GM21737 (cell line): ENCODE results near the gene GDF7.

Experiments used
- ATAC-seq: cut with Tn5 transposase; IDR thresholded peaks from one replicate; pipeline ENCODE4 v1.9.1; 2021; ENCODE audit warnings: mild to moderate bottlenecking, moderate library complexity; ENCODE audit not compliant: unreplicated experiment

The GDF7 gene

GRCh38 chr2:20627712-20628380 is 39.1 kb upstream of the GDF7 start:
- no peak for ATAC-seq

- ATAC-seq, result no peak
These were observed 37.8 kb upstream of the GDF7 start for GRCh38 chr2:20629181-20629580.

- no peak for ATAC-seq
These were observed 37.3 kb upstream of the GDF7 start for GRCh38 chr2:20629581-20630171.

- ATAC-seq, result no peak
These were observed 36.0 kb upstream of the GDF7 start for GRCh38 chr2:20630967-20631366.

- no peak for ATAC-seq
These were observed 35.2 kb upstream of the GDF7 start for GRCh38 chr2:20631617-20632307.

- ATAC-seq, result no peak
These were observed 34.4 kb upstream of the GDF7 start for GRCh38 chr2:20632446-20632990.

GRCh38 chr2:20633001-20633400 is 33.9 kb upstream of the GDF7 start:
- no peak for ATAC-seq

- ATAC-seq, result no peak
These were observed 33.0 kb upstream of the GDF7 start for GRCh38 chr2:20633794-20634506.

GRCh38 chr2:20634507-20635112 is 32.3 kb upstream of the GDF7 start:
- no peak for ATAC-seq

GRCh38 chr2:20635113-20635510 is 31.8 kb upstream of the GDF7 start:
- no peak for ATAC-seq

GRCh38 chr2:20635675-20636584 is 31.0 kb upstream of the GDF7 start:
- peak; percentile 80 for ATAC-seq

- ATAC-seq, result no peak
These were observed 29.8 kb upstream of the GDF7 start for GRCh38 chr2:20637147-20637546.

- no peak for ATAC-seq
These were observed 28.9 kb upstream of the GDF7 start for GRCh38 chr2:20638014-20638413.

- no peak for ATAC-seq
These were observed 28.1 kb upstream of the GDF7 start for GRCh38 chr2:20638646-20639430.

- ATAC-seq, result no peak
These were observed 26.4 kb upstream of the GDF7 start for GRCh38 chr2:20640411-20641122.

GRCh38 chr2:20641123-20641985 is 25.6 kb upstream of the GDF7 start:
- ATAC-seq, result no peak
